GM19025 (cell line): ENCODE data around the gene KY.
"Not testable (repeated sequence)": the region's sequence is repeated elsewhere in the genome, so short reads cannot be mapped to it uniquely, and the experiment has no call there.

ENCODE experiments used
- ATAC-seq: cut with Tn5 transposase; IDR thresholded peaks from one replicate; pipeline ENCODE4 v1.9.1; 2021; ENCODE audit warnings: mild to moderate bottlenecking, low read depth, moderate library complexity; ENCODE audit not compliant: unreplicated experiment

Gene KY

DNA sequence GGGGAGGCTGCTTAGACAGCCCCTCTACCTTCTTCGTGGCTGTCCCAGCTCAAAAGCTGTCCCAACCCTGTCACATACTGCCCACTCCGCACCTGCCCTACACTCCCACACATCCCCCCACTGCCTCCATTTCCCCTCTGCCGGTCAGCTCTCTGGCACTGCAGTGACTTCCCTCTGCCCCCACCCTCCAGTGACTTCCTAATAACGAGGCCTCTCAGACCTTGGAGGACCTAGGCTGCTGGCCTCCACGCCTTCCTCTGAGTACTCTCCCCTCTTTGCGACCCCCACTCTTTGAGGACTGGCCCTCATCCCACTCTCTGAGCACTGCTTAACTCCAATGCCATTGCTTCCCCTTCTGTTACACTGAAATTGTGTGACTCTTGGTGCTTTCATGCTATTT lies 45.3 kb downstream of the KY start:
- ATAC-seq = no peak

DNA sequence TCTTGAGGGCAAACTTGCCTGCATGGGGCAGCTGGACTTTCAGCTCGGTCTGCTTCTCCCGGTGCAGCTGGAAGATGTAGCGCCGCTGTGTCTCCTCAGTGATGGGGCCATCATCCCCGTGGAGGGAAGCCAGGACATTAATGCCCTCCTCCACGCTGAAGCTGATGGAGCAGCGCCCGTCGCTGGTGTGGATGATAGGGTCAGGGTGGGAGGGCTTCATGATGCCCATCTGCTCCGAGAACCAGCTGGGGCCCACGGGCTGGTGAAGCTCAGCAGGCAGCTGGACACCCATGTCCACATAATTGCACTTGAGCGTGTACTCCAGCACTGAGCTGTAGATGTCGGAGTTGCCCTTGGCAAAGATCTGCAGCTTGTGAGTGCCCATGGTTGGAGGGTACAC lies 46.9 kb downstream of the KY start:
- no peak for ATAC-seq

DNA sequence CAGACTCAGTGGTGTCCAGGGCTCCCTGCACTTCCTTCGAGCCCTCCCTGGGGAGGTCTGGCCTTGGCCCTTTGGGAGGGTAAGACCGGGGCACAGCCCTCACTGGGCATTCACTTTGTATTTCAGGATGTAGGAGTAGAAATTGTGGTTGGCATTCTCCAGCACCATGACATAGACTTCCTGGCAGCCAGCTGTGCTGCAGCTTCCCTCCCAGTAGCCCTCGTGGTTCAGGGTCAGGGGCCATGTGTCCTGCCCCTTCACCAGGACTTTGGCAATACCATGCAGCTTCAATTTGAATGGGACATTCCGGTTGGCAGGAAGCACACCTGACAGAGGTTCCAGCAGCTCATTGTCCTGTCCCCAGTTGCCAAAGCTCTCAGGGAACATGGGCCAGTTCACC lies 47.3 kb downstream of the KY start:
- no peak for ATAC-seq

DNA sequence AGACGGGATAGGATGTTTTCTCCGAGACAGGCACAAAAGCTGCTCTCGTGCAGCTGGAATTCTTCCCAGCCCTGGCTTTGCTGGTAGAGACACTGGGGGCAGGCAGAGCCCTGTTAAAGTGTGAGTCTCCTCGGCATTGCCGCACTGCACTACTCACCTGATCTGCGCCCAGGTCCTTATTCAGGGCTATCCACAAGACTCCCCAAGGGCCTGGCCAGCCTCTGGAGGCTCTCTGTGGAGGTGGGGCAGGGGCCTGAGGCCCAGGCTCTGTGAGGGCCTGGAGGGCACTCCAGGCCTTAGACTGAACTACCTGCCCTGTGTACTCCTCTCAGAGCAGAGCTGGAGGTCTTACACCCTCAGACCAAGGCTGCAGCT lies 48.4 kb downstream of the KY start:
- no peak for ATAC-seq

DNA sequence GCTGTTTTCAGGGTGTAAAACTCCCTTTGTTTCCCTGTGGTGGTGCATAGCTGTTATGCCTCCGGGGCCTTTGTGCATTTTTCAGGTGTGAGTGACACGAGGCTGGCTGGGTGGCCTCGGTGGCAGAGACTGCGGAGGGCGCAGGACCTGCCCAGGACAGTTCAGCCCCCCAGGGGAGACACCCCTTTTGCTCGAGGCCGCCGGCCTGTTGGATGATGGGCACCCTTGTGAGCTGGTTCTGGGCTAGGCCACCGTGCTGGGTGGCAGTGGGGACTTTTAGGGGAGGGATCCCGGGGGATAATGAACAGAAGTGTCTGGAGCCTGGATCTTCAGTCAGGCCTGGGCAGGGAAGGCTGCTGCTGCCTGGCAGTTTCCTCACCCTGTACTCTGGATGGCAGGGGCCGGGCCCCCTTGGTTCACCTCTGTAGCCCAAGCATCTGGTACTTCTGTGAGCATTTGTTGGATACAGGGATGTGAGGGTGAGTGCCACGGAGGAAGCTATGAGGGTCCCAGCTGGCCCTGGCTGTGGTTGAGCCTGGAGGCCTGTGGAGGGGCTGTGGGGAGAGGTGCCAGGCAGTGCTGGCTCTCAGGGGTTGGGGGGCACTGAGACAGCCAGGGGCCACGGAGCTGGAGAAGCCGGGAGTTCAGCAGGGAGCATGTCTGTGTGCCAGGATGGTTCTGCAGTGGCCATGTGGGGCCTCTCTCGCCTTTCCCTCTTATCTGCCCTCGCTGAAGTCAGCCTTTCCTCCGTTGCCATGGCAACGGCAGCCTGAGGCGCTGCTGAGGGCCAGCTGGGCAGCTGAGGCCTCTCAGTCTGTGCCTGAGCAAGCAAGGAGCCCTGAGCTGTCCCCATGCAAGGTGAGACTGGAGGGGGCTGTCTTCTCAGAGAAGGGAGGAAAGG lies 49.0 kb downstream of the KY start:
- ATAC-seq = no peak

DNA sequence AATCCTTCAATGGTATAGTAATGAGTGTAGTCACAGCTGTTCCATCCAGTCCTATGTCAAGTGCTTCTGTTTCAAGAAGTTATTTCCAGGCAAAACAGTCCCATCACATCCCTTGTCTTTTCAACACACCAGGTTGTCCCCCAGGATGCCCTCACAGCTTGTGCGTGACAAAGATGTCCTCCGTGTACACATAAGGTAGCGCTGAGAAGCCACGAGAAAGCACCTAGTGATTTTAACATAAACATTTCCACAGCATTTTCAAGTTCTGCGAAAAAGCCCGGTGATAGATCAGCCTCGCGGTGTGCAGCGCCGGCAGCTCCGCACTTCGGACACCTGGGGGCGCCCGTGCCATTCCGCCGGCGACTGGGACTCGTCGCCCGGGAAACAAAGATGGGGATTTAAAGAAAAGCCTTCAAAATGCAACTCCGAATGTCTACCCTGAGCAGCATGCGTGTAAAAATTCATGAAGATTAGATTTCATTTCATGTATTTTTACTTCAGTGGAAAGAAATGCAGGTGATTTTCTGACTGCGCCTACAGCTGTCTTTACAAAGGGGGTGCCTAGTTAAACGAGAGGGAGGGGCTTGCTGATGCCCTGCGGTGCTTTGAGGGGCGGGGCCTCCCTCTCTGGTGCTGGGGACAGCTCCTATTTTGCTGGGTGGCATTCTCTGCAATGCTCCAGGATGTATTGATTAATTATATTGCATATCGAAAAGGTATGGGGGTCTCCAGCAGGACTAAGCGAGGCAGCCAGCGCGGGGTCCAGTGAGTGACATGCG lies 49.9 kb downstream of the KY start:
- peak; percentile 54 for ATAC-seq

DNA sequence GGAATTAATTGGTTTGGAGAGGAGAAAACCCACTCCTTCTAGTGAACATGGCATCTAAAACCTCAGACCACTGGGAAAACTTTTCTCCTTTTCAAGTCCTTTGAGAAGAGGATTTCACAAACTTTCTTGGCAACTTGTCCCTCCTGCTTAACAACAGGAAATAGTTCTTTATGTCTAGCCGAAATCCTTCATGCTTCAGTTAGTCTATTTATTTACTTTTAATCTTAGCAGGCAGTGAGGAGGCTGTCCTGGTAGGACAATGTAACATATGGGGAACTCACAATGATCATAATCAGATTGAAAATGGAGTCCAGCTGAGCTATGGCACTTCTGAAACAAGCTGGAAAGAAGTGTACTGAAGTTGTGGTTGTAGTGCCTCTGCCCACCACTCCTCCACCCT lies 50.6 kb downstream of the KY start:
- no peak for ATAC-seq

DNA sequence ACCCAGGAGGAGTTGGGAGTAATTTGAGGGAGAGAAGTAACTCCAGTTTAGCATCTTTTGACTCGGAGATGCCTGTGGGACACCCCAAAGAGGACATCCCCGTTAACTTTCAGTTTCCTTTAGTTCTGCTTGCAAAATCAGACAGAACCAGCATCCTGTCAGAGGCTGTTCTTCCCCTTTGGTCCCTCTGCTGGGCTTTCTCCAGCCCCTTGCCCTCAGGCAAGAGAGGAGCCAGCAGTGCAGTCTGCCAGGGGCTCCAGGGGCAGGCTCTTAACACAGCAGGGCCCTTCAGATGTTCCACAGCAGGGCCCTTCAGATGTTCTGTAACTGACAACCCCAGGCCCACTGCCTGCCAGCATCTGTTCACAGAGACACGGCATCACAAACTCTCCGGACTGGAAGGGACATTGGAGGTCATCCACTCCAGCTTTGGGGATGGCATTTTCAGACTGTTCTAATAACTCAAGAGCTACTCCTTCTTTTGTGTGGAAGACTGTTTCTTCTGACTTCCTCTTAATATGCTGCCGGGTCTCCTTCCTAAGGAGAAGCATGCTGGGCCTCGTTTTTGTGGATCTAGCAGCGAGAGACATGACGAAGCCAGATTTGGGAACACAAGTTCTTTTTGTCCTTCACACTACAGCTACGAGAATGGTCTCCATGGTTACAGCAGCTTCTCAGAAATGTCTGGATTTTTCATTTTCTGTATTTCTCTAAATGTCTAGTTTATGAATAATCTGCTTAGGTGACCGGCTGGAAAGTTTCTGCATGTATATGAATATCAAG lies 51.9 kb downstream of the KY start:
- no peak for ATAC-seq

DNA sequence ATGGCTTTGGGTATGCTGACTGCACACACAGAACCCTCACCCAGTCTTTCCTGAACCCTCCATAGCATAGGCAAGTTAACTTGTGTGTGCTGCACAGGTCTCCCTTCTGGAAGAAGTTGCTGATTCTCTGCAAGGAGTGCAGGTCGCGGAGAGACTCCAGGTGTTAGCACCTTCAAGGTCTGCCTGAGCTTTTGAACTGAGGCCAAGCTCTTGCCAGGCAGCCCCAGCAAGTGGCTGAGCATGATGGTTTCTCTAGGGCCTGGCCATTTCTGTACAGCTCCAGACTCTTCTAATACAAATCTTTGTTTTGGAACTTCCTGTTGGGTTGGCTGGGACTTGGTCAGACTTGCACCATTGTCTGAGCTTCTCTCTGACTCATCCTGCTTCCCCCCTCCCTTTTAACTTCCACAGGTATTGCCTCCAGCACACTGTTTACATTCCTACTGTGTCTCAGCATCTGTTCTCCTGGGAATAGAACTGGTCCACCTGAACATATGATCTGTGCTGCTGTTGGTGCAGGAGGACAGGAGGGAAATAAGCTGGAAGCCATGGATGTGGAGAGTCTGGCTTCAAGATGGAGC lies 53.3 kb downstream of the KY start:
- ATAC-seq = no peak

DNA sequence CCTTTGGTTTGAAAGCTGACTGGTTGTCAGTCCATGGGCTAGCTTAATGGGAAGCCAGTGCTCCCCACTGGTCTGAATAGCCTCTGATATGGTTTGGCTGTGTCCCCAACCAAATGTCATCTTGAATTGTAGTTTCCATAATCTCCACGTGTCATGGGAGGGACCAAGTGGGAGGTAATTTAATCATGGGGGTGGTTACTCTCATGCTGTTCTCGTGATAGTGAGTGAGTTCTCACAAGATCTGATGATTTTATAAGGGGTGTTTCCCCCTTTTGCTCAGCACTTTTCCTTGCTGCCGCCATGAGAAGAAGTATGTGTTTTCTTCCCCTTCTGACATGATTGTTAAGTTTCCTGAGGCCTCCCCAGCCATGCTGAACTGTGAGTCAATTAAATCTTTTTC lies 55.8 kb downstream of the KY start:
- not testable (repeated sequence) for ATAC-seq

DNA sequence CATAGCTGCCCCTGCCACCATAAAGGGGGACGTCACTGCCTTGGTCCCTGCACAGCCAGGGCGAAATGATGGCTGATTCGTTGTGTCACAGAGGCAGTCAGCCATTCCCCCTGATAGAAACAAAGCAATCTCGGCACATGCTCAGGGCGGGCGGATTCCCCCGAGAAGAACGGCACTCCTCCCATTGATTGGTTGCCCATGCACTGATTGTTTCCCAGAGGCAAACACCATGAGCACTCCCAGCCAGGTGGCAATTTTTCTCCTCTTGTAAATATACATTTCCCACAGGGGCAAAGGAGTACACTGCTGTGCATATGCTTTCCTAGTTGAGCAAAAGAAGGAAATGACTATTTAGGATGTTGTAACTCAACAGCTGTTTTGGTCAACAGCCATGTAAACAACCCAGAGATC lies 56.5 kb downstream of the KY start:
- no peak for ATAC-seq

DNA sequence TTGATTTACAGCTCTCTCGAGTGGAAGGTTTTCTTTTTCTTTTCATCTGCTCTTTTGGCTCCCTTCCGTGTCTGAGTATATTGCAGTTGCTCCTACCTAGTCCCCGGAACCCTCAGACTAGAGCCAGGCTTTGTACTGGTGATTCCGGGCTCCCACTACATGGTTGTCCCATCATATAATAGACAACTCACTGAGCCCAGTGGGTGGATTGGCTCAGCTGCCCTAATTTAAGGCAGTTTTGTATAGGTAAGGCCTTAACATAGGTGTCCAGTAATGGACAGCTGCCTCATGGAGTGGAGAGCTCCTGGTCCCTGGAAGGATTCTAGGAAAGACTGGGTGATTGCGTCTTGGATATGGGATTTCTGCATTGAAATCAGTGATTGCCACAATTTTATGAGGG lies 58.0 kb downstream of the KY start:
- no peak for ATAC-seq

DNA sequence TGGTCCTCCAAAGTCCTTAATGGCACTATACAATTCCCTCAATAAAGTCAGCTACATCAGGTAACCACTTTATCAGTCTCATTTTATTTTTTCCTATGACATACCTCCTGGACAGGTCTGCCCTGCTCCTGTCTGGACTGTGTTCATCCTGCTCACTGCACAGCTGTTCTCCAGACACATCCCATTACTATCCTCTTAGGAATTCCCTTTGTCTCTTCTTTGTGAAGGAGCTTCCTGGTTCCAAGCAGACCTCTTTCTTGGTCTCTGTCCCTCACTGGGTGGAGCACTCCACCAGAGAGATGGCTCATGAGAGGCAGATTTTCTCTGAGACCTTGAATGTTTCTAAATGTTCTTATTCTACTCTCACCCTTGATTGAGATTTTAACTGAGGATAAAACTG lies 60.1 kb downstream of the KY start:
- ATAC-seq = no peak

DNA sequence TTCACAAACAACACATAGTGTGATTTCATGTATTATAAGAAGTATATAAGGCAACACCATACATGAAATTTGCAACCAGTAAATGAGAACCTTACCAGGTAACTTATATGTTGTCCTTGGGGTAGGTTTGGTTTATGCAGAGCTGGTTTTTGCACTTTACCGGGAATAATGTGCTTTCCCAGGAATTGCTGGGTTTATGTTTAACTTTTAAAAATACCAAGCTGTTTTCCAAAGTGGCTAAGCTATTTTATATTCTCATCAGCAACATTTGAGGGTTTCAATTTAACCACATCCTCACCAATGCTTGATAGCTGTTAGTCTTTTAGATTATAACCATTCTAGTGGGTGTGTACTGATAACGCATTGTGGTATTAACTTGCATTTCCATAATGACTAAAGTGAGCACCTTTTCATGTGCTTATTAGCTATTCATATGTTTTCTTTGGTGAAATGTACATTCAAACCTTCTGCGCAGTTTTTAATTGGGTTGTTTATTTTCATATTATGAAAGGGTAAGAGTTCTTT lies 71.6 kb downstream of the KY start:
- ATAC-seq = no peak

DNA sequence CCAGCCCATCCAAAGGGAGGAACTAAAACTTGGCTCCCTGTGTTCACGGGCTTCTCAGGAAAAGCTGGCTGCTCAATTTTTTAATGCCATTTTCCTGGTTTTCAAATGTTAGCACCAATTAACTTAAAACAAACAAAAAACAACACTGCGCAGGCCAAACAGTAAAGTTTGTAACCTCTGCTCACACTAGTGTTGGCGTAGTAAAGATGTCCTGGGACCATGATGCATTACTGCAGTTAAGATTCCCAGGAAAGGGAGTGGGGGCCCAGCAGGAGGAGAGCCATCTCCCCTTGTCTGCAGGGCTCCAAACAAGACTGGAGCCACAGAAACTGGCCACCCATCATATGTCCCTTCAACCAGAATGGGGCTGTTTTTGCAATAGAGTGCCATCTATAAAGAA lies 74.0 kb downstream of the KY start:
- ATAC-seq = no peak

DNA sequence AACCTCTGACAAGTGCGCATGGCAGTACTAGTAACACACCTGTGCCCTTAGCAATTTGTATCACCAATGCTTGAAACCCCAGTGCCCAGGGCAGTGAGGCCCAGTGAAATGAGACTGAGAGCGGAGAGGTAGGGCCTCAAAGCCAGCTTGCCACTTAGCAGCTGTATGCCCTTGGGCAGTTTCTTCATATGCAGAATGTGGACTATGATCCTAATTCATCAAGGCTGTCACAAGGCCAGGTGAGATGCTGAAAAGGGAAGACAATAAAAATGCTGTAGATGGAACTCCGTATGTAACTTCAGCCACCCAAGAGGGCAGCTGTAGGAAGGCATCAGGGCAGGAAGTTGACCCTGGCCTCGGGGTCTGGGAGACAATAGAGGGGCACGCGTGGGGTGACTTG lies 74.4 kb downstream of the KY start:
- ATAC-seq = no peak

DNA sequence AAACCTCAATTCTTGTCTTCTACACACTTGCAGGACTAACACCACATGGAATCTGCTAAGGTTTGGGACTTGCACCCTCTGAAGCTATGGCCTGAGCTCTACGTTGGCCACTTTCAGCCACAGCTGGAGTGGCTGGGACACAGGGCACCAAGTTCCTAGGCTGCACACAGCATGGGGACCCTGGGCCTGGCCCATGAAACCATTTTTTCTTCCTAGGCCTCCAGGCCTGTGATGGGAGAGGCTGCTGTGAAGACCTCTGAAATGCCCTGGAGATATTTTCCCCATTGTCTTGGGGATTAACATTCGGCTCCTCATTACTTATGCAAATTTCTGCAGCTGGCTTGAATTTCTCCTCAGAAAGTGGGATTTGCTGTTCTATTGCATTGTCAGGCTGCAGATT lies 80.9 kb downstream of the KY start:
- not testable (repeated sequence) for ATAC-seq

DNA sequence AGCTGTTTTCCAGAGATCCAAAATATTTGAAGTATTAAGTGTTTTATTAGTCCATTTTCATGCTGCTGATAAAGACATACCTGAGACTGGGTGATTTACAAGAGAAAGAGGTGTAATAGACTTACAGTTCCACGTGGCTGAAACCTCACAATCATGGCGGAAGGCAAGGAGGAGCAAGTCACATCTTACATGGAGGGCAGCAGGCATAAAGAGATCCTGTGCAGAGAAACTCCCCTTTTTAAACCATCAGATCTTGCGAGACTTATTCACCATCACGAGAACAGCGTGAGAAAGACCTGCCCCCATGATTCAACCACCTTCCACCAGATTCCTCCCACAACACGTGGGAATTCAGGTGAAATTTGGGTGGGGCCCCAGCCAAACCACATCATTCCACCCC lies 82.0 kb downstream of the KY start:
- ATAC-seq = no peak

DNA sequence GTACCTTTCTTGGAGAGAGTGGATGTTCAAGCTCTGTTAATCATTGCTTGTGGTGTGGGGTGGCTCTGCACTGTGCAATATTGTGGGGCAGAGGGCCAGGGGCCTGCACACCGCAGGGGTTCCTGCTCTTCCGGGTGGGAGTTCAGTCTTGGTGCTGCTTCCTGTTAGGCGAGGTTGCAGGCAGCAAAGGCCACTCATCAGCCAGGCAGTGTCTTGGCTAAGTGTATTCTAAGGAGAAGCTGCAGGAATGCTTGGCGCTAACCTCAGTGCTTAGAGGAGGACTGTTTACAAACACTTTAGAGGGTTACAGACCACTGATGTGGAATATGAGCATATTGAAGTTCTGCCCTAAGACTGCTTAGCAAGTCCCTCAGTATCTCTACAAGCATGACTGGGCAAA lies 83.2 kb downstream of the KY start:
- ATAC-seq = no peak

DNA sequence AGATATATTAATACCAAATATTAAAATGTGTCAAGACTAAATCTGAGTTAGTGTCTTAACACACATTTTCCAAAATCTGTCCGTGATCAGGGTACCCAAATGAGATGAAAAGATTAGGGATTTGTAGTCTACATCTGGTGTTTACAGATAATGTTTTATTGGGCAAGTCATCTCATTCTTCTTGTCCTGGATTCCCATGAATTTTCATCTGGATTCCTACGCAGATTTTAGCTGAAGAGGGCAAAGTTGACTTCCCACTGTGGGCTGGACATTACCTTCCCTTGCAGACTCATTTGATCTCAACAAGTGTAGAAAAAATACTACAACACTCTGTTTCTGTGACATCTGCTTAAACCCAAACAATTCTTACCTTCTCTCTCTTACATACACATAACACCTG lies 85.8 kb downstream of the KY start:
- ATAC-seq = no peak

DNA sequence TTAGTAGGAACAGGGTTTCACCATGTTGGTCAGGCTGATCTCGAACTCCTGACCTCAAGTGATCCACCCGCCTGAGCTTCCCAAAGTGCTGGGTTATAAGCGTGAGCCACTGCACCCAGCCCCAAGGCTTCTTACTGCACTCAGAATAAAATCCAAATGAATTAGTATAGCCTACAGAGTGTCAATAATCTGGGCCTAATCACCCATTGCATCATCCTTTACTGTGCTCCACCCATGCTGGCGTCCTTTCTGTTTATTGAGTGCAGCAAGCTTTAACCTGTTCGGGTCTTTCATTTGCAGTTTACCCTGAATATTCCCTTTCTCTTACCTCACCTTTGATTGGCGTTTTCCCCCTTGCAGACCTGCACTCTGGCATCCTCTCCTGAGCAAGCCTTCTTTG lies 87.2 kb downstream of the KY start:
- no peak for ATAC-seq
